Measurements from ENCODE around the gene VPS13D.

DNA sequence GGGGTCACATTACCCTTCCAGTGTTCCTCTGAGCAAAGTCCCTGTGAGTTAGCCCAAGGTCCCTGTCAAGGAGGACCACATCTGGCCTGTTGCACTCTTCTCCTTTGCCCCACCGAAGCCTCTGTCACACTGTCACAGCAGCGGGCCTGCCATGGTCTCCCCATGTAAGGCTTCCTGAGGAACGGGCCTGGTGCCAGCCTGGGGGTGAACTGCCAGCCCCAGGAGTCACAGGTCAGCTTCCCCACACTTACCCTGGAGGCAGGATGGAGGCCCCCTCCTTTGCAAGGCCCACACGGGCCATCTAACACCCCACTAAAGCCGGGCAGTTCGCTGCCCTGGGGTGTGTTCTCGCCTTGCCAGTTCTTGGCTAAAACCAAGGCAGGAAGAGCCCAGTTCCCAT lies 48.9 kb upstream of the VPS13D start:
- TF ChIP-seq, protein P1, sequence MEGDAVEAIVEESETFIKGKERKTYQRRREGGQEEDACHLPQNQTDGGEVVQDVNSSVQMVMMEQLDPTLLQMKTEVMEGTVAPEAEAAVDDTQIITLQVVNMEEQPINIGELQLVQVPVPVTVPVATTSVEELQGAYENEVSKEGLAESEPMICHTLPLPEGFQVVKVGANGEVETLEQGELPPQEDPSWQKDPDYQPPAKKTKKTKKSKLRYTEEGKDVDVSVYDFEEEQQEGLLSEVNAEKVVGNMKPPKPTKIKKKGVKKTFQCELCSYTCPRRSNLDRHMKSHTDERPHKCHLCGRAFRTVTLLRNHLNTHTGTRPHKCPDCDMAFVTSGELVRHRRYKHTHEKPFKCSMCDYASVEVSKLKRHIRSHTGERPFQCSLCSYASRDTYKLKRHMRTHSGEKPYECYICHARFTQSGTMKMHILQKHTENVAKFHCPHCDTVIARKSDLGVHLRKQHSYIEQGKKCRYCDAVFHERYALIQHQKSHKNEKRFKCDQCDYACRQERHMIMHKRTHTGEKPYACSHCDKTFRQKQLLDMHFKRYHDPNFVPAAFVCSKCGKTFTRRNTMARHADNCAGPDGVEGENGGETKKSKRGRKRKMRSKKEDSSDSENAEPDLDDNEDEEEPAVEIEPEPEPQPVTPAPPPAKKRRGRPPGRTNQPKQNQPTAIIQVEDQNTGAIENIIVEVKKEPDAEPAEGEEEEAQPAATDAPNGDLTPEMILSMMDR (IDR thresholded peaks at IDR 0.05 in 4 of 5, conservative IDR thresholded peaks at IDR 0.05 in 1 of 5), result no peak
- no peak for TF ChIP-seq POLR2A (IDR thresholded peaks at IDR 0.05)
